ENCODE data around the gene LDLRAD4.

GRCh38 chr18:13486686-13487085 is 268.1 kb downstream of the LDLRAD4 start:
- TF ChIP-seq POLR2A (IDR thresholded peaks at IDR 0.05) (no peak), CTCF (IDR thresholded peaks at IDR 0.05) (no peak), POLR2AphosphoS5 (IDR thresholded peaks at IDR 0.05) (no peak), EP300 (IDR thresholded peaks at IDR 0.05) (no peak)

Data from stomach (tissue), 4 donors.